Body of pancreas (tissue), 4 donors: ENCODE data around the gene NODAL.

Experiments used
- POLR2A ChIP-seq, 3 donors: fragments of 450-650 bp; IDR thresholded peaks; one replicate each; pipeline ENCODE4 v1.6.1; 2016; ENCODE audit warnings: antibody characterized with exemption in 3 of 3, mild to moderate bottlenecking in 2 of 3
- TF ChIP-seq, protein P1 (sequence below), 7 experiments: fragments of 450-650 bp in 4 of 7; fragments of 200-600 bp in 3 of 7; sonication (generic) in 3 of 7; IDR thresholded peaks; one replicate each; pipeline ENCODE4 v1.5.1; 2016 to 2019; ENCODE audit warnings: antibody characterized with exemption in 7 of 7

DNA sequence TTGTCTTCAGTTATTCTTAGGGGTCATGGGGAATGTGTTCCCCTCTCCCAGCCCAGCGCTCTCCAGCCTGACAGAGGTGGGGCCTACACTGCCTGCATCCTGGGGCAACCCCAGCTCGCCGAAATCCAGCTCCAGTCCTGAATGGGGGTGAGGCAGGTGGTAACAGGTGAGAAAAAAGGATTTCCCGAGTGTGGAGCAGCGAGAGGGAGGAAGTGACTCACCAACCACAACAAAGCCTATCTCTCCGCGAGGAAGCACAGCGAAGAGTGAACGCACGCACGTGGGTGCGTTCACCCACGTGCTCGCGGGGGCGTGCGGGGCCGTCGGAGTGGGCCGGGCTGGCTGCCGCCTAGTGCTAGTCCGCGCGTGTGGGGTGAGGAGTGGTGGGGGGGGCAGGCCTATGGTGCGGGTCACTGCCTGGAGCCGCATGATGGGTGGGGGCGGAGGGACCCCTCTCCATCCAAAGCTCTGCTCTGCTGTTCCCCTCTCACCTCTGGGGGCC, 36.2 kb upstream of the NODAL start:
- TF ChIP-seq, protein P1, sequence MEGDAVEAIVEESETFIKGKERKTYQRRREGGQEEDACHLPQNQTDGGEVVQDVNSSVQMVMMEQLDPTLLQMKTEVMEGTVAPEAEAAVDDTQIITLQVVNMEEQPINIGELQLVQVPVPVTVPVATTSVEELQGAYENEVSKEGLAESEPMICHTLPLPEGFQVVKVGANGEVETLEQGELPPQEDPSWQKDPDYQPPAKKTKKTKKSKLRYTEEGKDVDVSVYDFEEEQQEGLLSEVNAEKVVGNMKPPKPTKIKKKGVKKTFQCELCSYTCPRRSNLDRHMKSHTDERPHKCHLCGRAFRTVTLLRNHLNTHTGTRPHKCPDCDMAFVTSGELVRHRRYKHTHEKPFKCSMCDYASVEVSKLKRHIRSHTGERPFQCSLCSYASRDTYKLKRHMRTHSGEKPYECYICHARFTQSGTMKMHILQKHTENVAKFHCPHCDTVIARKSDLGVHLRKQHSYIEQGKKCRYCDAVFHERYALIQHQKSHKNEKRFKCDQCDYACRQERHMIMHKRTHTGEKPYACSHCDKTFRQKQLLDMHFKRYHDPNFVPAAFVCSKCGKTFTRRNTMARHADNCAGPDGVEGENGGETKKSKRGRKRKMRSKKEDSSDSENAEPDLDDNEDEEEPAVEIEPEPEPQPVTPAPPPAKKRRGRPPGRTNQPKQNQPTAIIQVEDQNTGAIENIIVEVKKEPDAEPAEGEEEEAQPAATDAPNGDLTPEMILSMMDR (IDR thresholded peaks at IDR 0.05): no peak
- no peak for TF ChIP-seq POLR2A (IDR thresholded peaks at IDR 0.05)
